ENCODE measurements around the gene ATP12A. TPM values are rescaled to one million over a fixed set of nuclear protein-coding genes. Genes with fewer than 3 reads are reported as not detected.

ATP12A gene
- total RNA-seq, 1 donor = not detected

DNA sequence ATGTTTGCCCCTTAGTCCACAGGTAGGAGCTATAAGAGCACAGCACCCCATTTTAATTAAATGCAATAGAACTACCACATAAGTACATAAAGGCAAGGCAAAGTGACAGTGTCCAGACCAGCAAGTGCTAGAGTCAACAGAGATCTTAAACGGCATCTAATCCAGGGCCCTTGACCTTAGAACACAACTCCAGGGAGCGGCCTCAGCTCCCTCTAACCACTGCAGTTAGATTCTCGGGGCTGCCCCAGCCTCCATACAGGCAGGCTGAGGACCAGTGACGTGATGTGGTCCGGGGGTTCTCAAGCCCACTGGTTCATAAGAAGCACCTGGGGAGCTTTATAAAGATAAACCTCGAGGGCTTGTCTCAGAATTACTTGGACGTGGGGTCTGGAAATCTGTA is 10.0 kb upstream of the ATP12A start:
- TF ChIP-seq, protein P1, sequence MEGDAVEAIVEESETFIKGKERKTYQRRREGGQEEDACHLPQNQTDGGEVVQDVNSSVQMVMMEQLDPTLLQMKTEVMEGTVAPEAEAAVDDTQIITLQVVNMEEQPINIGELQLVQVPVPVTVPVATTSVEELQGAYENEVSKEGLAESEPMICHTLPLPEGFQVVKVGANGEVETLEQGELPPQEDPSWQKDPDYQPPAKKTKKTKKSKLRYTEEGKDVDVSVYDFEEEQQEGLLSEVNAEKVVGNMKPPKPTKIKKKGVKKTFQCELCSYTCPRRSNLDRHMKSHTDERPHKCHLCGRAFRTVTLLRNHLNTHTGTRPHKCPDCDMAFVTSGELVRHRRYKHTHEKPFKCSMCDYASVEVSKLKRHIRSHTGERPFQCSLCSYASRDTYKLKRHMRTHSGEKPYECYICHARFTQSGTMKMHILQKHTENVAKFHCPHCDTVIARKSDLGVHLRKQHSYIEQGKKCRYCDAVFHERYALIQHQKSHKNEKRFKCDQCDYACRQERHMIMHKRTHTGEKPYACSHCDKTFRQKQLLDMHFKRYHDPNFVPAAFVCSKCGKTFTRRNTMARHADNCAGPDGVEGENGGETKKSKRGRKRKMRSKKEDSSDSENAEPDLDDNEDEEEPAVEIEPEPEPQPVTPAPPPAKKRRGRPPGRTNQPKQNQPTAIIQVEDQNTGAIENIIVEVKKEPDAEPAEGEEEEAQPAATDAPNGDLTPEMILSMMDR (IDR thresholded peaks at IDR 0.05; ENCODE audit: insufficient read depth, low read length) = no peak
- no peak for DNase-seq (ENCODE audit: low read depth)

DNA sequence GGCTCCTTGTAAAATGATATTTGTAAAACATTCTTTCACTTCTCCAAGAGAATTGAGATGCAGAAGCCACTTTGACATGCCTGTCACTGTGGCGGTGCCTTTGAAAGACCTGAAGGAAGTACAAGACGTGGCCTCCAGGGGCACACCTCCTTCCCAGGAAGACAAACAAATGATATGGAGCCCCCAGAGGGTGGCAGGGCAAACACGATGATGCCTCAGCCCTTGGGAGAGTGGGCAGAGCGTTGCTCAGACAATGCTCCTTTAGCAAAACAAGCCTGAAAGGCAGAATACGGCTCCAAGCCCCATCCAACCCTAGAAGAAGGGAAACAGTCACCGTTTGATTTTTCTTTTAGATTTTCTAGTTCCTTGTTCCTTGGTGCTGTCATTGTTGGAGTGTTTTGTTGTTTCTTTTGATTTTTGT is 9.2 kb upstream of the ATP12A start:
- TF ChIP-seq, protein P1 (IDR thresholded peaks at IDR 0.05; ENCODE audit: insufficient read depth, low read length) = peak; percentile 32
- H3K4me3 ChIP-seq (ENCODE audit: low read depth, low read length) = no peak overlapping the region
- peak; percentile 8 for DNase-seq (ENCODE audit: low read depth)

More for the DNA sequence above, 10.0 kb upstream of the ATP12A start:
- no peak overlapping the region for H3K4me3 ChIP-seq (ENCODE audit: low read depth, low read length)

DNA sequence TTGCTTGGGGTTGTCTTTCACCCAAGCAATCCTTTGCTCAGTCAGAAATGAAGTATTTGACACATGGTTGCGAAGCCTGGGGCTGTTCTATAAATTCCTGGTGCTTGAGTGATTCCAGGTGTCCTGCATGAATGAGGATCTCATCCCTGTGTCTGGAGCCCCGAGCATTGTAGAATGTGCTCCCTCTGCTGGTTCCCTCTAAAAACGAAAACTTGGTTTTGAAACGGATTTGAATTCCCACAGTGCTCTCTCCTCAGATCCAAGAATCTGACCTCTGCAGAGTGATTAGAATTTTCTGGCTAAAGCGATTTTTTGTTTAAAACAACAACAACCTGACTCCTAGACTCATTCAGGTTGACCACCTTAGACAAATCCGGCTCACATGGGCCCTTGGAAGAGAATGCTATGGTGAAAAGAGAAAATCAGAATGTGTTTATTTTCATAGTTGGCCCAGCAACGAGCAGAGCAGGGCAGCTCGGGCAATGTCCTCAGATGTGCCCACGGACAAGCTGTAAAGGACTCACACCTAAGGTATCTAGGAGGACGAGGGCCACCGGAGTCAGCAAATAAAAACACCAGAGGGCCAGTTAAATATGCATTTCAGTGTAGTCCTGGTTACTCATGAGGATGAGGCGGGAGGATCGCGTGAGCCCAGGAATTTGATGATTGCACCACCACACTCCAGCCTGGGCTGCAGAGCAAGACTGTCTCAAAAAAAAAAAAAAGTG is 8.7 kb upstream of the ATP12A start:
- TF ChIP-seq, protein P1 (IDR thresholded peaks at IDR 0.05; ENCODE audit: insufficient read depth, low read length) = peak; percentile 81
- peak overlapping the region; percentile 46 for H3K4me3 ChIP-seq (ENCODE audit: low read depth, low read length)
- DNase-seq (ENCODE audit: low read depth) = peak; percentile 85

DNA sequence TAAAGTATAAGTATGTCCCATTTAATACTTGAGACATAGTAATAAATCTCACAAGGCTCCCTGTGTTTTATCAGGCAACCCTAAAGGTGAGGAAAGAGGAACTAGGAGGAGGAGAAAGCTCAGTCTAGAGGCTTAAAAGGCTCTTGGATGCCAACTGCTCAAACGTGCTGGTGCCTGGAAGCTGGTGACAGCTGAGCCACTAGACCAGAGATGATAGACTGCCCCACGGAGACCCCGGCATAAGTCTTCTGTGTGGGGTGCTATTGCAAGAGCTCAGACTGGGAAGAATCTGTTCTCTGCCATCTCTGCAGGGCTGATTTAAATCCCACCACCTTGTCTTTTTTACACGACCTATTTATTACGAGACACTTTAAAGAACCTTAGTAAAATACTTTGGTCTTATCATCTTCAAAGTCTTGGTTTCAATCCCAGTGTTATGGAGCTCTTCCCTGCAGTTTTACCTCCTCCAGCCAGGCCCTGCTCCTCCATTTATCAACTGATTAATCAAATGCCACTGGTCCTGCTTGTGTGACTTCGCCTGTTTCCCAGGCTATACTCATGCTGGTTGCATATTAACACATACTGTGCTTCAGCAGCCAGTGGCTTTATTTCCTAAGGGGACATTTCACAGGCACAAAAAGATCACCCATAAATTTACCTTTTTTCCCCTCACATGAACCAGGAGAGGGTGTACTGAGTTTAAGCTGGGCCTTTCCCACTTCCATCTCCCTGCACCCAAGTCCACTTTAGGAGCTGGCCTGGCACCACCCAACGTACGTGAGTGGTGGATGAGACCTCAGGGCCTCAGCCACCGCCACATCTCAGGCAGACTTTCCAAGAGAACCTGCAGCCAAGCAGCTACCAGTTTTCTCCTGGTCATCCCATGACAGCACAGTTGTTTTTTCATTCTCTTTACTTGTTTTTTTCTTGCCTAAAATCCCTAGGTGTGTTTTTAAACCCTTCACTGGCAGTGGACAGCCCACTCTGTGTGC is 7.8 kb upstream of the ATP12A start:
- DNase-seq (ENCODE audit: low read depth) = no peak
- no peak overlapping the region for H3K4me3 ChIP-seq (ENCODE audit: low read depth, low read length)
- TF ChIP-seq, protein P1 (IDR thresholded peaks at IDR 0.05; ENCODE audit: insufficient read depth, low read length) = no peak

DNA sequence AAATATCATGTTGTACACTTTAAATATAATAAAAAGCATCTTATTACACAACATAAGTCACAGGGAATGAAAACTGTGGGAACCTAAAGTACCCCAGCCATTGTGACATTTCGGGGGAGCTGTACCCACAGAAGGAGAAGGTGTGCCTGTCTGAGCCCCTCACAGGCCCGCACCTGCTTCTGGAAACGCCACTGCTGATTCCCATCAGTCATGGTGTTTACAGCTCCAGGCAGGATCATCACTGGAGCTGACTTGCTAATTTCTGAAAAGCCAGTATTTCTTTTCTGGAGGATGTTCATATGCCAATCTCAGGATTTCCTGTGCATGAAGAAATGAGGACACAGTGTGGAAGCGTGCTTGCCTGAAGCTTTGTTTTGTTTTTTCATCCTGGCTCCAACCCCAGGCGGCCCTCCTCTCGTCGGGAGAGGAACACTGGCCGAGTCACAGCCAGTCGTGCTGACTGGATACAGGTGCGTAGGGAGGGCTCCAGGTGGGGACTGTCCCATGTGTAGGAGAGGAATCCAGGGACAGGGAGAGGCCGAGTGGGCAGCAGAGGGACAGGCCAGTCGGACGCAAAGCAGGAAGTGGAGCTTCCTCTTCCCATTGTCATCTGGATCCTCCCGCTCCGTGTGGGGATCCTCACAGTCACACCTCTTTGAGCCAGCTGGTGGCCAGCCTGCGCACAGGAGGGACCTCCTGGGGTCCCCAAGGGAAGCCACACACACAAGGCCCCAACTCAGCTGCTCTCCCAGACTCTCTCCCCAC is 4.2 kb upstream of the ATP12A start:
- TF ChIP-seq, protein P1 (IDR thresholded peaks at IDR 0.05; ENCODE audit: insufficient read depth, low read length) = no peak
- no peak for DNase-seq (ENCODE audit: low read depth)
- no peak overlapping the region for H3K4me3 ChIP-seq (ENCODE audit: low read depth, low read length)

DNA sequence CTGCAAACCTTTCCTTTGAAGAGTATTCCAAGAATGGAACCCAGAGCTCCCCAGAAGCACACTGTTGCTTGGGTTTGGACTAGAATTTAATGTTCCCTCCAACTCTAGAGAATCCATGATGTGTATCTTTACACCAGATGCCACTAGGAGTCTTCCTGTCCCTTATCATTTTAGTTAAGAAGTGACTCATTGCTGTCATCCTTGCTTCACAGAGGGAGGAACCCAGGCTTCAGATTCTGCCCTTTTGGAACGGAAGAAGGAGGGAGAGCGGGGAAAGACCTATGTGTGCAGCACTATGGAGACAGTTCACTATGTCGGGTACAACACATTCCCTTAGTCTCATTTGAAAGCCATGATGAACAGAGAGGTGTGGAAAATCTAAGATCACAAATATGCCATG is 2.1 kb upstream of the ATP12A start:
- no peak for DNase-seq (ENCODE audit: low read depth)
- TF ChIP-seq, protein P1 (IDR thresholded peaks at IDR 0.05; ENCODE audit: insufficient read depth, low read length) = no peak

More for the DNA sequence above, 2.1 kb upstream of the ATP12A start:
- no peak overlapping the region for H3K4me3 ChIP-seq (ENCODE audit: low read depth, low read length)
